ENCODE data around the gene PCSK7.

The PCSK7 gene

GRCh38 chr11:117188620-117189081 is 43.2 kb downstream of the PCSK7 start:
- no peak overlapping the region for H3K9ac ChIP-seq (ENCODE audit: low read depth, low read length, poor library complexity, severe bottlenecking)
- no peaks in the 10 kb centered on the region for H3K79me2 ChIP-seq (ENCODE audit: insufficient read depth, low read length)
- H3K36me3 ChIP-seq (ENCODE audit: insufficient read depth, low read length): no peaks in the 10 kb centered on the region; the same call in 1 of the 2 replicates
- no peak overlapping the region for H3K4me3 ChIP-seq (ENCODE audit: low read length, poor library complexity, severe bottlenecking)
- no peaks in the 10 kb centered on the region for H3K9me2 ChIP-seq (replicated peaks; ENCODE audit: low read depth, low read length)
- no peaks in the 10 kb centered on the region for H3K9me3 ChIP-seq (ENCODE audit: insufficient read depth, low read depth, low read length)
- no peaks in the 10 kb centered on the region for H3K27me3 ChIP-seq (ENCODE audit: insufficient read depth, low read length, poor library complexity, severe bottlenecking)
- H4K20me1 ChIP-seq (ENCODE audit: insufficient read depth, low read length, poor library complexity, severe bottlenecking): no peaks in the 10 kb centered on the region
- TF ChIP-seq, protein P1, sequence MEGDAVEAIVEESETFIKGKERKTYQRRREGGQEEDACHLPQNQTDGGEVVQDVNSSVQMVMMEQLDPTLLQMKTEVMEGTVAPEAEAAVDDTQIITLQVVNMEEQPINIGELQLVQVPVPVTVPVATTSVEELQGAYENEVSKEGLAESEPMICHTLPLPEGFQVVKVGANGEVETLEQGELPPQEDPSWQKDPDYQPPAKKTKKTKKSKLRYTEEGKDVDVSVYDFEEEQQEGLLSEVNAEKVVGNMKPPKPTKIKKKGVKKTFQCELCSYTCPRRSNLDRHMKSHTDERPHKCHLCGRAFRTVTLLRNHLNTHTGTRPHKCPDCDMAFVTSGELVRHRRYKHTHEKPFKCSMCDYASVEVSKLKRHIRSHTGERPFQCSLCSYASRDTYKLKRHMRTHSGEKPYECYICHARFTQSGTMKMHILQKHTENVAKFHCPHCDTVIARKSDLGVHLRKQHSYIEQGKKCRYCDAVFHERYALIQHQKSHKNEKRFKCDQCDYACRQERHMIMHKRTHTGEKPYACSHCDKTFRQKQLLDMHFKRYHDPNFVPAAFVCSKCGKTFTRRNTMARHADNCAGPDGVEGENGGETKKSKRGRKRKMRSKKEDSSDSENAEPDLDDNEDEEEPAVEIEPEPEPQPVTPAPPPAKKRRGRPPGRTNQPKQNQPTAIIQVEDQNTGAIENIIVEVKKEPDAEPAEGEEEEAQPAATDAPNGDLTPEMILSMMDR (conservative IDR thresholded peaks at IDR 0.05; ENCODE audit: low read length): no peak
- no peak for TF ChIP-seq EZH2phosphoT487 (IDR thresholded peaks at IDR 0.05; ENCODE audit: borderline replicate concordance)
- no peak overlapping the region for H2AFZ ChIP-seq (ENCODE audit: low read length)
- no peak overlapping the region for H3K4me2 ChIP-seq (ENCODE audit: low read depth, low read length, poor library complexity, severe bottlenecking)
- H3F3A ChIP-seq (ENCODE audit: low read depth): no peaks in the 10 kb centered on the region
- H3K4me1 ChIP-seq (ENCODE audit: insufficient read depth, low read length, poor library complexity, severe bottlenecking): no peaks in the 10 kb centered on the region

GRCh38 chr11:117187799-117188481 is 43.9 kb downstream of the PCSK7 start:
- Histone ChIP-seq H3K27me3 (ENCODE audit: insufficient read depth, low read length, poor library complexity, severe bottlenecking) (no peaks in the 10 kb centered on the region), H2AFZ (ENCODE audit: low read length) (no peak overlapping the region), H3K4me3 (ENCODE audit: low read length, poor library complexity, severe bottlenecking) (no peak overlapping the region), H4K20me1 (ENCODE audit: insufficient read depth, low read length, poor library complexity, severe bottlenecking) (no peaks in the 10 kb centered on the region), H3K9me3 (ENCODE audit: insufficient read depth, low read depth, low read length) (no peaks in the 10 kb centered on the region), H3K4me2 (ENCODE audit: low read depth, low read length, poor library complexity, severe bottlenecking) (no peak overlapping the region), H3F3A (ENCODE audit: low read depth) (no peaks in the 10 kb centered on the region), H3K9ac (ENCODE audit: low read depth, low read length, poor library complexity, severe bottlenecking) (no peak overlapping the region), H3K79me2 (ENCODE audit: insufficient read depth, low read length) (no peaks in the 10 kb centered on the region), H3K4me1 (ENCODE audit: insufficient read depth, low read length, poor library complexity, severe bottlenecking) (no peaks in the 10 kb centered on the region), H3K9me2 (replicated peaks; ENCODE audit: low read depth, low read length) (no peaks in the 10 kb centered on the region), H3K36me3 (ENCODE audit: insufficient read depth, low read length) (no peaks in the 10 kb centered on the region; the same call in 1 of the 2 replicates)
- TF ChIP-seq EZH2phosphoT487 (IDR thresholded peaks at IDR 0.05; ENCODE audit: borderline replicate concordance): no peak
- TF ChIP-seq, protein P1 (conservative IDR thresholded peaks at IDR 0.05; ENCODE audit: low read length): no peak

- Histone ChIP-seq H3K4me1 (ENCODE audit: insufficient read depth, low read length, poor library complexity, severe bottlenecking) (no peaks in the 10 kb centered on the region), H2AFZ (ENCODE audit: low read length) (no peak overlapping the region), H3K9me2 (replicated peaks; ENCODE audit: low read depth, low read length) (no peaks in the 10 kb centered on the region), H3F3A (ENCODE audit: low read depth) (no peaks in the 10 kb centered on the region), H3K27me3 (ENCODE audit: insufficient read depth, low read length, poor library complexity, severe bottlenecking) (no peaks in the 10 kb centered on the region), H3K9ac (ENCODE audit: low read depth, low read length, poor library complexity, severe bottlenecking) (no peak overlapping the region), H3K4me2 (ENCODE audit: low read depth, low read length, poor library complexity, severe bottlenecking) (no peak overlapping the region), H3K9me3 (ENCODE audit: insufficient read depth, low read depth, low read length) (no peaks in the 10 kb centered on the region), H4K20me1 (ENCODE audit: insufficient read depth, low read length, poor library complexity, severe bottlenecking) (no peaks in the 10 kb centered on the region), H3K36me3 (ENCODE audit: insufficient read depth, low read length) (no peaks in the 10 kb centered on the region; the same call in 1 of the 2 replicates), H3K79me2 (ENCODE audit: insufficient read depth, low read length) (no peaks in the 10 kb centered on the region), H3K4me3 (ENCODE audit: low read length, poor library complexity, severe bottlenecking) (no peak overlapping the region)
- TF ChIP-seq, protein P1 (conservative IDR thresholded peaks at IDR 0.05; ENCODE audit: low read length): no peak
- no peak for TF ChIP-seq EZH2phosphoT487 (IDR thresholded peaks at IDR 0.05; ENCODE audit: borderline replicate concordance)
These were observed 44.5 kb downstream of the PCSK7 start for GRCh38 chr11:117187428-117187798.

Measured in Loucy (cell line).